Measurements from ENCODE around the gene ATP5F1E. TPM values are rescaled to one million over a fixed set of nuclear protein-coding genes. Genes with fewer than 3 reads are reported as not detected.
"Not testable (repeated sequence)": the region's sequence is repeated elsewhere in the genome, so short reads cannot be mapped to it uniquely, and the experiment has no call there.

The ATP5F1E gene
- total RNA-seq, 4 donors from 2014 or later = 13.3 to 57.8 (median 32.4) TPM

DNA sequence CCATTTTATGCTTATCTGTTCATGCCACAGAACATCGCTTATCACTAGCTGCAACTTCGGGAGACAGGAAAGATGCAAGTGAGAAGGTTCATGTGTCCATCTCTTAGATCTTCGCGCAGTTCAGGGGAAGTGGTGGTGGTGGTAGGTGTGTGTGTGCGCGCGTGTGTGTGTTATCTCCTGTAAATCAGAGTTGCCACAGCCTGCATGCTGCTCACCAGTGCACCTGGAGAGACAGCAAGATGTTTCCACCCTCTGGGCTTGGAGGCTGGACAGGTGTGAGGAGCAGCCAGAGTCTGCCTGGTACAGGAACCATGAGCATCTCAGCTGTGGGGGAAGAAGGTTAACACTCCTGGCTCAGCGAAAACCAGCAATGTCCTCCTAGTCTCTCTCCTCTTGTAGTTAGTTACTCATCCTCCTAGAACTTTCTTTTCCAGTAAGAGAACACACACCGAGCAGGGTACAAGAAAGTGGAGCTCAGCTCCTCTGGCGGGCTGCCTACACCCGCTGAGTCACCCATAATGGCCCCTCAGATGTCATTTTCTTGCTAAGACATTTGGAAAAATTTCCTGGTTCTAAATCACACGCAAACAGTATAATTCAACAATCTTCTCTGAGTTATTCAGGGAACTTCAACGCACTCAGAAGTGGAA, 18.1 kb downstream of the ATP5F1E start:
- Histone ChIP-seq H3K9me3 (no peaks in the 10 kb centered on the region), H3K27me3 (no peaks in the 10 kb centered on the region), H3K27ac (no peak overlapping the region), H3K4me1 (peaks cover 12% of the 10 kb centered on the region in 2 donors), H3K36me3 (no peaks in the 10 kb centered on the region), H3K4me3 (replicated peaks in 1 of 3) (no peak overlapping the region)
- no peak for TF ChIP-seq POLR2A (IDR thresholded peaks at IDR 0.05)
- TF ChIP-seq, protein P1, sequence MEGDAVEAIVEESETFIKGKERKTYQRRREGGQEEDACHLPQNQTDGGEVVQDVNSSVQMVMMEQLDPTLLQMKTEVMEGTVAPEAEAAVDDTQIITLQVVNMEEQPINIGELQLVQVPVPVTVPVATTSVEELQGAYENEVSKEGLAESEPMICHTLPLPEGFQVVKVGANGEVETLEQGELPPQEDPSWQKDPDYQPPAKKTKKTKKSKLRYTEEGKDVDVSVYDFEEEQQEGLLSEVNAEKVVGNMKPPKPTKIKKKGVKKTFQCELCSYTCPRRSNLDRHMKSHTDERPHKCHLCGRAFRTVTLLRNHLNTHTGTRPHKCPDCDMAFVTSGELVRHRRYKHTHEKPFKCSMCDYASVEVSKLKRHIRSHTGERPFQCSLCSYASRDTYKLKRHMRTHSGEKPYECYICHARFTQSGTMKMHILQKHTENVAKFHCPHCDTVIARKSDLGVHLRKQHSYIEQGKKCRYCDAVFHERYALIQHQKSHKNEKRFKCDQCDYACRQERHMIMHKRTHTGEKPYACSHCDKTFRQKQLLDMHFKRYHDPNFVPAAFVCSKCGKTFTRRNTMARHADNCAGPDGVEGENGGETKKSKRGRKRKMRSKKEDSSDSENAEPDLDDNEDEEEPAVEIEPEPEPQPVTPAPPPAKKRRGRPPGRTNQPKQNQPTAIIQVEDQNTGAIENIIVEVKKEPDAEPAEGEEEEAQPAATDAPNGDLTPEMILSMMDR (IDR thresholded peaks at IDR 0.05) = no peak
- no peak for DNase-seq
- intact Hi-C loops (cut with DNase I) = no loop called here
- 73 to 82% methylated on average over 13 of the region's 13 CpGs for WGBS, 2 donors

DNA sequence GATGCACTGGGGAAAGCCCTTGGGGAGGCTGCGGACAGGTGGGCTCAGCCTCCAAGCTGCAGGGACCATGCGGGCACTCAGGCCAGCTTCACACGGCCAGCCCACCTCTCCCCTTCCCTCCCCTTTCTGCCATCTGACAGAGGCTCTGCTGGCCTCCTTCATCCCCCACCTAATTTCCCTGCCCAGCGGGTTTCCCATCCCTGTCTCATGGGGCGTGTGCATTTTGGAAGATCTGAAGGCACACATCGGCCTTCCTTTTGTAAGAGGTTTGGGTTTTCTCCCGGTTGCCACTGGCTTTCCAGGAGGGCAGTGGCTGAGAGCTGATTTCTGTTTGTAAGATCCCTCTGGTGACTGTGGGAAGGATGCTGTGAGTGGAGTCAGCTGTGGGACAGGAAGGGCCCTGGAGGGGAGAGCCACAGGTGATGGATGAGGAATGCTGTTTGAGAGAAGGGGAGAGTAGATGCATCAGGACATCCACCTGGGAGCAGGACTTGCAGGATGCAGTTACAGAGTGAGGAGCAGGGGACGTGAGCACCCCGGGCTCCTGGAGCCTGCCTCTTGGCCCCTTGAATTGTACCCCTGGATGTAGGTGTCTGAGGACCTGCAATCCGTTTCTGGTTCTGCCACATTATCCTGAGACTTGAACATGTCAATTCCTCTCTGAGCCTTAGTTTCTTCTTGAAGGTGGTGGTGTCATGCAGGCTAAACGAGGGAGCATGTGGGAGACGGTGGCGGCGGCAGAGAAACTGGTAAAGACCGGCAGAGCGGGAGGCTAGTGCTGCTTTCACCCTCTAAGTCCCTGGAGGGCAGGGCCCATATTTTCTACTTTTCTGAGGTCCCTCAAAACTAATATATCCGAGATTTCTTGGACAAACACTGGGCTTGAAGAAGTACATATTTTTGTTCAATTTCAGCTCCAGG, 18.8 kb downstream of the ATP5F1E start:
- H3K36me3 ChIP-seq = no peaks in the 10 kb centered on the region
- TF ChIP-seq POLR2A (IDR thresholded peaks at IDR 0.05) = no peak
- TF ChIP-seq, protein P1 (IDR thresholded peaks at IDR 0.05) = no peak
- no peaks in the 10 kb centered on the region for H3K9me3 ChIP-seq
- 88 to 89% methylated on average over 17 of the region's 17 CpGs for WGBS, 2 donors
- no peak overlapping the region for H3K4me3 ChIP-seq (replicated peaks in 1 of 3)
- H3K27ac ChIP-seq = no peak overlapping the region
- no peaks in the 10 kb centered on the region for H3K27me3 ChIP-seq
- intact Hi-C loops (cut with DNase I) = no loop called here
- H3K4me1 ChIP-seq = peaks cover 12% of the 10 kb centered on the region in 2 donors
- DNase-seq = no peak

DNA sequence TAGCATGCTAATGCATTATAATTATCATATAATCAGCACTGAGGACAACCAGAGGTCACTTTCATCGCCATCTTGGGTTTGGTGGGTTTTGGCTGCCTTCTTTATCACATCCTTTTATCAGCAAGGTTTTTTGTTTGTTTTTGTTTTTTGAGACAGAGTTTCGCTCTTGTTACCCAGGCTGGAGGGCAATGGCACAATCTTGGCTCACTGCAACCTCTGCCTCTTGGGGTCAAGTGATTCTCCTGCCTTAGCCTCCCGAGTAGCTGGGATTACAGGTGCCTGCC, 20.3 kb downstream of the ATP5F1E start:
- not testable (repeated sequence) for H3K4me3 ChIP-seq (replicated peaks in 1 of 3)

DNA sequence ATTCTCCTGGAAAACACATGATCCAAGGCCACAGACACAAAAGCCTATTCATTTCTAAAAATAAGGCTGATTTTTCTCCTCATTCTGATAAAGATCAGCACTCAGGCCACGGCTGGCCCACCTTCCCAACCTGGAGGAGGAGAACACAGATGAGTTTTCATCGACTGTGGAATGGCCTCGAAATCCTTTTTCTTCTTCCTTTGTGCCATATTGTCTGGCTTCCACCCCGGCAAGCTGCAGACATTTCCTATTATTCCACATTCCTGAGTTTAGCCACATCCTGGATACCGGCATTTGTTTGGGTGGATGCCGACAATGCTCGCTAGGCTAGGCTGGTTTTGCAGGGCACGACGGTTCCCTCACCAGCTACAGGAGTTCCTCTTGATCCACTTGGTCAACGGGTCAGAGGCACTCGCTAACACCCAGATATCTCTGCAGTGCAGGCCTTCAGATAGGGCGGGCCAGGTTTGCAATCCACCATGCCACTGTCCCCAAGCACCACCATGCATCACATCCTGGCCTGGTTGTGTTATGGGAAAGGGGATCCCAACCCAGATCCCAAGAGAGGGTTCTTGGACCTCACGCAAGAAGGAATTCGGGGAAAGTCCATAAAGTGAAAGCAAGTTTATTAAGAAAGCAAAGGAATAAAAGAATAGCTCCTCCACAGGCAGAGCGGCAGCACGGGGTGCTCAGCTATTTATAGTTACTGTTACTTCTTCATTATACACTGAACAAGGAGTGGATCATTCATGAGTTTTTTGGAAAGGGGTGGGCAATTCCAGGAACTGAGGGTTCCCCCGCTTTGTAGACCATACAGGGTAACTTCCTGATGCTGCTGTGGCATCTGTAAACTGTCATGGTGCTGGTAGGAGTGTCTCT, 20.9 kb downstream of the ATP5F1E start:
- 71 to 74% methylated on average over 17 of the region's 17 CpGs for WGBS, 2 donors
- peak overlapping the region in 2 of 3 donors; percentile 49 to 56 for H3K27ac ChIP-seq
- intact Hi-C loops (cut with DNase I) = no loop called here
- no peaks in the 10 kb centered on the region for H3K9me3 ChIP-seq
- no peaks in the 10 kb centered on the region for H3K36me3 ChIP-seq
- no peak overlapping the region for H3K4me3 ChIP-seq (replicated peaks in 1 of 3)
- DNase-seq = peak in 1 of 2 donors; percentile 21
- TF ChIP-seq, protein P1 (IDR thresholded peaks at IDR 0.05) = no peak
- TF ChIP-seq POLR2A (IDR thresholded peaks at IDR 0.05) = no peak
- H3K4me1 ChIP-seq = peaks cover 22 to 25% of the 10 kb centered on the region in 2 donors
- no peaks in the 10 kb centered on the region for H3K27me3 ChIP-seq

More for the DNA sequence above, 20.3 kb downstream of the ATP5F1E start:
- H3K9me3 ChIP-seq; intact Hi-C loops (cut with DNase I); H3K36me3 ChIP-seq; H3K27ac ChIP-seq; DNase-seq; H3K27me3 ChIP-seq: not testable (repeated sequence)
- WGBS, 2 donors = 88 to 89% methylated on average over 3 of the region's 3 CpGs
- peaks cover 18 to 23% of the 10 kb centered on the region in 2 donors for H3K4me1 ChIP-seq

DNA sequence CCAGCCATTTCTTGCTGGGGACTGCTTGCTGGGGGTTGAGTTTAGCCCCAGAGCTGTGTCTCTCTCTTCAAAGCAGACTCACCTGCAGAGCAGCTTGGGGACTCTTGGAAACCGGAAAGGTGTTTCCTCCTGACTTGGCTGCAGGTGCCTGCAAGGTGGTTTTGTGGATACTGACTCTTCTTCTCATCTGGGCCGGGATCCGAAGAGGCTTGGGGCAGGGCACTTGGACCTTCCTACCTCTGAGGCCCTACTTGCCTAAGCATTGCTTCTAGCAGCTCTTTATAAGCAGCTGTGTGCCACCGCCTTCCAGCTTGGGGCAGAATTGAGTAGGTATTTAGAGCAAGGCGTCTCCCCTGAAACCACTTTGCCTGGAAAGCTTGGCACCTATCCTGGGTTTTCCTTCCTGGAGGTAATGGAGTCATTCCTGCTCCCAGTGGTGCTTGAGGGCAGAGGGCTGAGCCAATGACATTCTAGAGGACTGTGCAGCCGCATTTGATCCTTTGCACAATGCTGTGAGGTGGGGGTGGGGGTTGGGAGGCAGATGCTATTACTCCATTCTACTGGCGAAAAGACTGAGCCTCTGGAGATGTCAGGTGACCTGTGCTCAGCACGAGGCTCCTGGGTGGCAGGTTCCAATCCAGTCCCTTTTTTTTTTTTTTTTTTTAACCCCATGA, 21.7 kb downstream of the ATP5F1E start:
- DNase-seq = peak; percentile 64 to 71
- H3K4me1 ChIP-seq = peaks cover 30 to 33% of the 10 kb centered on the region in 2 donors
- peak overlapping the region in 2 of 3 donors; percentile 44 to 56 for H3K27ac ChIP-seq
- no peak overlapping the region for H3K4me3 ChIP-seq (replicated peaks in 1 of 3)
- WGBS, 2 donors = 26 to 44% methylated on average over 7 to 8 of the region's 8 CpGs
- H3K36me3 ChIP-seq = no peaks in the 10 kb centered on the region
- H3K27me3 ChIP-seq = no peaks in the 10 kb centered on the region
- intact Hi-C loops (cut with DNase I) = no loop called here
- no peaks in the 10 kb centered on the region for H3K9me3 ChIP-seq
- TF ChIP-seq, protein P1 (IDR thresholded peaks at IDR 0.05) = no peak
- TF ChIP-seq POLR2A (IDR thresholded peaks at IDR 0.05) = no peak
